ENCODE results near the gene HK1. TPM values are rescaled to one million over a fixed set of nuclear protein-coding genes. Genes with fewer than 3 reads are reported as not detected.

Gene HK1
- total RNA-seq, 1 donor from 2014 or later = 182 TPM

- FAIRE-seq = no peak
- TF ChIP-seq CTCF (IDR thresholded peaks at IDR 0.05; ENCODE audit: insufficient read depth, low read length, severe bottlenecking) = no peak
- no peak for DNase-seq (ENCODE audit: low read depth)
- Histone ChIP-seq H3K27me3 (ENCODE audit: control insufficient read depth, insufficient read depth, low read length) (no peaks in the 10 kb centered on the region), H3K36me3 (ENCODE audit: control insufficient read depth, insufficient read depth, low read length) (no peaks in the 10 kb centered on the region), H3K4me3 (ENCODE audit: low read depth, low read length) (no peak overlapping the region)
These were observed 132.2 kb downstream of the HK1 start for GRCh38 chr10:69410487-69410886.

- TF ChIP-seq CTCF (IDR thresholded peaks at IDR 0.05; ENCODE audit: insufficient read depth, low read length, severe bottlenecking) = no peak
- no peaks in the 10 kb centered on the region for H3K36me3 ChIP-seq (ENCODE audit: control insufficient read depth, insufficient read depth, low read length)
- FAIRE-seq = no peak
These were observed 133.2 kb downstream of the HK1 start for GRCh38 chr10:69411476-69411875.

GRCh38 chr10:69412232-69412790, 134.0 kb downstream of the HK1 start:
- no peak for FAIRE-seq
- no peak overlapping the region for H3K4me3 ChIP-seq (ENCODE audit: low read depth, low read length)
- TF ChIP-seq CTCF (IDR thresholded peaks at IDR 0.05; ENCODE audit: insufficient read depth, low read length, severe bottlenecking) = no peak
- H3K36me3 ChIP-seq (ENCODE audit: control insufficient read depth, insufficient read depth, low read length) = no peaks in the 10 kb centered on the region
- DNase-seq (ENCODE audit: low read depth) = no peak
- H3K27me3 ChIP-seq (ENCODE audit: control insufficient read depth, insufficient read depth, low read length) = no peaks in the 10 kb centered on the region

More at GRCh38 chr10:69411476-69411875, 133.2 kb downstream of the HK1 start:
- Histone ChIP-seq H3K4me3 (ENCODE audit: low read depth, low read length) (no peak overlapping the region), H3K27me3 (ENCODE audit: control insufficient read depth, insufficient read depth, low read length) (no peaks in the 10 kb centered on the region)
- no peak for DNase-seq (ENCODE audit: low read depth)

GRCh38 chr10:69413221-69413865, 135.0 kb downstream of the HK1 start:
- no peaks in the 10 kb centered on the region for H3K27me3 ChIP-seq (ENCODE audit: control insufficient read depth, insufficient read depth, low read length)
- no peaks in the 10 kb centered on the region for H3K36me3 ChIP-seq (ENCODE audit: control insufficient read depth, insufficient read depth, low read length)
- no peak overlapping the region for H3K4me3 ChIP-seq (ENCODE audit: low read depth, low read length)
- peak; percentile 61 for TF ChIP-seq CTCF (IDR thresholded peaks at IDR 0.05; ENCODE audit: insufficient read depth, low read length, severe bottlenecking)
- peak; percentile 43 for DNase-seq (ENCODE audit: low read depth)
- FAIRE-seq = peak; percentile 47

- Histone ChIP-seq H3K4me3 (ENCODE audit: low read depth, low read length) (no peak overlapping the region), H3K36me3 (ENCODE audit: control insufficient read depth, insufficient read depth, low read length) (no peaks in the 10 kb centered on the region), H3K27me3 (ENCODE audit: control insufficient read depth, insufficient read depth, low read length) (no peaks in the 10 kb centered on the region)
- DNase-seq (ENCODE audit: low read depth) (no peak), FAIRE-seq (no peak)
- TF ChIP-seq CTCF (IDR thresholded peaks at IDR 0.05; ENCODE audit: insufficient read depth, low read length, severe bottlenecking) = no peak
These were observed 136.0 kb downstream of the HK1 start for GRCh38 chr10:69414036-69415018.
